DND-41 (cell line): ENCODE measurements around the gene XRCC3.

ENCODE experiments used
- EZH2 ChIP-seq: IDR thresholded peaks from 3 replicates; pipeline ENCODE4 v1.6.1; 2012; ENCODE audit warnings: borderline replicate concordance, low read depth, mild to moderate bottlenecking, moderate library complexity, low read length, inconsistent platforms; ENCODE audit not compliant: severe bottlenecking
- TF ChIP-seq, protein P1 (sequence below): IDR thresholded peaks from 2 replicates; pipeline ENCODE4 v1.5.1; 2012; ENCODE audit warnings: borderline replicate concordance, low read length, moderate library complexity, mild to moderate bottlenecking; ENCODE audit not compliant: poor library complexity, severe bottlenecking; ENCODE audit errors: extremely low read depth

DNA sequence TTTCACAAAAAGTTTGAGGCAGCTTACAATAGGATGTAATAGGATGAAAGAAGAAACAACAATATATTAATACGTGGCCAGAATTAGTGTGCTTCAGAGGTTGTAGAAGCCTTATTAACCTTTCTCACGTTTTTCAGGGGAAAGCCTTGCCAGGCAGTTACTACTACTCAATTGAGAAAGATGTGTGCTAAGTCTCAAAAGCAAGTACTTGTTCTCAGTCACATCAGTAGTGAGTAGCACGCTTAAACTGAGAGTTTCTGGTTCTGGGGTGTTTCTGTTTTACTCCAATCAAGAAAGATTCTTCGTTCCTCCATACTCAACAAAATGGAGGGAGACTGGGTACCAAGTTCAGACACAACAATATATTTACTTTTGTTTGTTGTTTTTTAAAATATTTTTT, 47.6 kb downstream of the XRCC3 start:
- TF ChIP-seq, protein P1, sequence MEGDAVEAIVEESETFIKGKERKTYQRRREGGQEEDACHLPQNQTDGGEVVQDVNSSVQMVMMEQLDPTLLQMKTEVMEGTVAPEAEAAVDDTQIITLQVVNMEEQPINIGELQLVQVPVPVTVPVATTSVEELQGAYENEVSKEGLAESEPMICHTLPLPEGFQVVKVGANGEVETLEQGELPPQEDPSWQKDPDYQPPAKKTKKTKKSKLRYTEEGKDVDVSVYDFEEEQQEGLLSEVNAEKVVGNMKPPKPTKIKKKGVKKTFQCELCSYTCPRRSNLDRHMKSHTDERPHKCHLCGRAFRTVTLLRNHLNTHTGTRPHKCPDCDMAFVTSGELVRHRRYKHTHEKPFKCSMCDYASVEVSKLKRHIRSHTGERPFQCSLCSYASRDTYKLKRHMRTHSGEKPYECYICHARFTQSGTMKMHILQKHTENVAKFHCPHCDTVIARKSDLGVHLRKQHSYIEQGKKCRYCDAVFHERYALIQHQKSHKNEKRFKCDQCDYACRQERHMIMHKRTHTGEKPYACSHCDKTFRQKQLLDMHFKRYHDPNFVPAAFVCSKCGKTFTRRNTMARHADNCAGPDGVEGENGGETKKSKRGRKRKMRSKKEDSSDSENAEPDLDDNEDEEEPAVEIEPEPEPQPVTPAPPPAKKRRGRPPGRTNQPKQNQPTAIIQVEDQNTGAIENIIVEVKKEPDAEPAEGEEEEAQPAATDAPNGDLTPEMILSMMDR = no peak
- no peak for TF ChIP-seq EZH2
